Activated naive CD8-positive, alpha-beta T cell treated with anti-CD3 and anti-CD28 coated beads, Interleukin-2, amount 10 ng/mL, durations not matched to agents 7 days and 5 days (primary cell): ENCODE measurements around the gene NSD2. TPM values are rescaled to one million over a fixed set of nuclear protein-coding genes. Genes with fewer than 3 reads are reported as not detected.
"Not testable (repeated sequence)": the region's sequence is repeated elsewhere in the genome, so short reads cannot be mapped to it uniquely, and the experiment has no call there.

ENCODE experiments used
- ATAC-seq: fragments of 150-1000 bp; cut with Tn5 transposase; one replicate; pipeline ENCODE4 v1.10.0; 2021; ENCODE audit warnings: low read depth, moderate library complexity
- POLR2A ChIA-PET: fragments of 350-600 bp; sonication (Branson Sonifier 250); formaldehyde crosslinking; loops from one replicate; lab custom pipeline; 2021; ENCODE audit warnings: antibody characterized with exemption; lab: Charles Lee
- DNase-seq: peaks from one replicate; pipeline ENCODE4 v3.0.0; 2021
- H3K27ac Mint-ChIP-seq: one replicate; pipeline ENCODE4 v1.8.0; 2022; ENCODE audit warnings: mild to moderate bottlenecking, mixed read lengths
- H3K27me3 Mint-ChIP-seq: one replicate; pipeline ENCODE4 v1.8.0; 2022; ENCODE audit warnings: mild to moderate bottlenecking, moderate library complexity, mixed read lengths
- H3K36me3 Mint-ChIP-seq: one replicate; pipeline ENCODE4 v1.8.0; 2021; ENCODE audit warnings: mild to moderate bottlenecking, mixed read lengths
- H3K4me1 Mint-ChIP-seq: one replicate; pipeline ENCODE4 v1.8.0; 2021; ENCODE audit warnings: mixed read lengths
- H3K4me3 Mint-ChIP-seq: one replicate; pipeline ENCODE4 v1.8.0; 2022; ENCODE audit warnings: mild to moderate bottlenecking, moderate library complexity, mixed read lengths
- H3K9me3 Mint-ChIP-seq: one replicate; pipeline ENCODE4 v1.8.0; 2021; ENCODE audit warnings: mixed read lengths
- microRNA-seq: library from miRNA; unstranded; fragments of <30 nt; microRNA quantifications from one replicate; pipeline ENCODE4 v1.2.0, GENCODE V29; 2022
- total RNA-seq, 2 experiments: library from RNA; stranded (reverse); gene quantifications; one replicate each; pipeline ENCODE4 v1.2.3, GENCODE V29; 2021

The NSD2 gene
- total RNA-seq, 2 experiments from 2014 or later = 218 to 231 TPM

GRCh38 chr4:2011583-2011982 is 140.4 kb downstream of the NSD2 start:
- Mint-ChIP-seq H3K36me3 (peaks cover 2% of the 10 kb centered on the region), H3K27me3 (peaks cover 18% of the 10 kb centered on the region), H3K4me3 (no peak overlapping the region), H3K27ac (no peak overlapping the region), H3K9me3 (no peaks in the 10 kb centered on the region), H3K4me1 (peaks cover 17% of the 10 kb centered on the region)
- DNase-seq (no peak), ATAC-seq (no peak)
- POLR2A ChIA-PET = interaction anchor here (0.7 kb wide), 2 partner anchors 108 to 165 kb away, joined by 4 to 5 read pairs; no protein-coding TSS in a partner anchor

DNA sequence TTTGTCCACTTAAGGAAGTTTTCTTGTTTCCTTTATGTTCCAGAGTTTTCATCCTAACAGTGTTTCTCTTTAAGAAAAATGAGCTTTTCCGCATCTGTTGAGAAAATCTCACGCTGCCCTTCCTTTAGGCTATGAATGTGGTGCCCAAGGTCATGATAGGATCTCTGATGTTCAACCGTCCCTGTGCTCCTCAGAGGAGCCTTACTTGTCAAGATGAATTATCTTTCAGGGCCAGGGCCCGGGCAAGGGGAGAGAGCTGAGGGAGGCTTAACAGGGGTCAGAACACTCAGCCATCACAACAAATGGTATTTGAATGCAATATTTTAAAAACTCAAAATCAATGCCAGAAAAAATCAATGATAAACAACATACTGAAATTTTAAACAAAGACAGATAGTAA is 143.8 kb downstream of the NSD2 start:
- DNase-seq (no peak), ATAC-seq (no peak)
- Mint-ChIP-seq H3K27ac (no peak overlapping the region), H3K4me3 (no peak overlapping the region), H3K4me1 (peaks cover 6% of the 10 kb centered on the region), H3K36me3 (no peaks in the 10 kb centered on the region), H3K27me3 (peaks cover 23% of the 10 kb centered on the region), H3K9me3 (no peaks in the 10 kb centered on the region)
- POLR2A ChIA-PET = no interaction called here

GRCh38 chr4:2021358-2022018 is 150.3 kb downstream of the NSD2 start:
- H3K4me3 Mint-ChIP-seq, ATAC-seq, H3K27ac Mint-ChIP-seq, H3K36me3 Mint-ChIP-seq, H3K9me3 Mint-ChIP-seq, H3K4me1 Mint-ChIP-seq, POLR2A ChIA-PET, DNase-seq: not testable (repeated sequence)
- peaks cover 40% of the 10 kb centered on the region for H3K27me3 Mint-ChIP-seq

DNA sequence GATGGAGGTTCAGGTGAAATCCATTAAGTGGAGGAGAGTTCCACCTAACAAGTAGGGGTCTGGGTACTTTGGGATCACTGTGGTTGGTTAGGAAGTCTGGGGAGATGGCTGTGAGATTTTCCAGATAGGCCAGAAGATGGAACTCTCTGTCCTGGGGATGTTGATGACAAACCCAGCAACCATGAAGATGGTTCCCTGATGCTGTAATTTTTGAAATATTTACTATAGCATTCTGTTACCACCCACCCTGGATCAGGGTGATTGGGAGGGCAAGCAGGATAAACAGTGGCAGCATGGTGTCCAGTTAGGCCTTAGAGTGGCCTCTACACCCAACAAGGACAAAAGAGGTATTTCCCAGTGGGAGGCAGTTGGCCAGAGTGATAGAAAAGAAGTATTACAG is 153.5 kb downstream of the NSD2 start:
- H3K27me3 Mint-ChIP-seq = peaks cover 56% of the 10 kb centered on the region
- POLR2A ChIA-PET = no interaction called here
- H3K9me3 Mint-ChIP-seq = peaks cover 8% of the 10 kb centered on the region
- peaks cover 5% of the 10 kb centered on the region for H3K4me1 Mint-ChIP-seq
- ATAC-seq (no peak), DNase-seq (no peak)
- H3K27ac Mint-ChIP-seq = no peak overlapping the region
- H3K36me3 Mint-ChIP-seq = peaks cover 6% of the 10 kb centered on the region
- no peak overlapping the region for H3K4me3 Mint-ChIP-seq

GRCh38 chr4:2025817-2026216 is 154.6 kb downstream of the NSD2 start:
- H3K36me3 Mint-ChIP-seq = peaks cover 6% of the 10 kb centered on the region
- POLR2A ChIA-PET = no interaction called here
- H3K9me3 Mint-ChIP-seq = peaks cover 8% of the 10 kb centered on the region
- DNase-seq (no peak), ATAC-seq (no peak)
- H3K27ac Mint-ChIP-seq = no peak overlapping the region
- H3K4me3 Mint-ChIP-seq = no peak overlapping the region
- peaks cover 49% of the 10 kb centered on the region for H3K27me3 Mint-ChIP-seq
- peaks cover 5% of the 10 kb centered on the region for H3K4me1 Mint-ChIP-seq

DNA sequence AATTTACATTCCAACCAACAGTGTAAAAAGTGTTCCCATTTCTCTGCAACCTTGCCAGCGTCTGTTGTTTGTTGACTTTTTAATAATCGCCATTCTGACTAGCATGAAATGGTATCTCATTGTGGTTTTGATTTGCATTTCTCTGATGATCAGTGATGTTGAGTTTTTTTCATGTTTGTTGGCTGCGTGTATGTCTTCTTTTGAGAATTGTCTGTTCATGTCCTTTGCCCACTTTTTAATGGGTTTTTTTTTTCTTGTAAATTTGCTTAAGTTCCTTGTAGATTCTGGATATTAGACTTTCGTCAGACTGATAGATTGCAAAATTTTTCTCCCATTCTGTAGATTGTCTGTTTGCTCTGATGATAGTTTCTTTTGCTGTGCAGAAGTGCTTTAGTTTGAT is 155.9 kb downstream of the NSD2 start:
- H3K9me3 Mint-ChIP-seq, ATAC-seq, H3K36me3 Mint-ChIP-seq, H3K4me3 Mint-ChIP-seq, POLR2A ChIA-PET, H3K4me1 Mint-ChIP-seq, DNase-seq, H3K27ac Mint-ChIP-seq: not testable (repeated sequence)
- H3K27me3 Mint-ChIP-seq = peaks cover 44% of the 10 kb centered on the region

- POLR2A ChIA-PET, H3K4me3 Mint-ChIP-seq: not testable (repeated sequence)
These were observed 160.0 kb downstream of the NSD2 start for GRCh38 chr4:2031161-2031560.

More at GRCh38 chr4:2031161-2031560, 160.0 kb downstream of the NSD2 start:
- not testable (repeated sequence) for H3K4me1 Mint-ChIP-seq, H3K36me3 Mint-ChIP-seq, ATAC-seq, H3K9me3 Mint-ChIP-seq, DNase-seq, H3K27ac Mint-ChIP-seq
- peaks cover 37% of the 10 kb centered on the region for H3K27me3 Mint-ChIP-seq

Small RNA genes lying within 50 kb of the gene (microRNA-seq; reads per million reads assigned to microRNA genes)
- gene MIR943 = not detected

Other genes with a start within 250 kb of the NSD2 start
- gene FAM53A, start 187.1 kb upstream of the NSD2 start, total RNA-seq = under 1 TPM; 0.54 to 0.97 TPM
- gene SLBP, start 159.1 kb upstream of the NSD2 start, total RNA-seq = 100 to 1,000 TPM in 1 of 2 experiments, 10 to 100 TPM in 1; 99.7 to 103 TPM
- gene TMEM129, start 150.1 kb upstream of the NSD2 start, total RNA-seq = 10 to 100 TPM; 27.5 to 27.6 TPM
- 100 to 1,000 TPM; 234 to 235 TPM for gene TACC3, start 149.9 kb upstream of the NSD2 start, total RNA-seq
- under 1 TPM in 1 of 2 experiments, not detected in 1; 0.14 TPM for gene FGFR3, start 78.1 kb upstream of the NSD2 start, total RNA-seq
- gene LETM1, start 15.2 kb upstream of the NSD2 start, total RNA-seq = 10 to 100 TPM; 44.0 to 45.8 TPM
- gene NELFA, start 137.6 kb downstream of the NSD2 start, total RNA-seq = 10 to 100 TPM; 41.9 to 43.9 TPM
- under 1 TPM in 1 of 2 experiments, not detected in 1; 0.14 TPM for gene NAT8L, start 187.9 kb downstream of the NSD2 start, total RNA-seq